Mucosa of descending colon (tissue), 3 donors: ENCODE measurements around the gene RGS7. TPM values are rescaled to one million over a fixed set of nuclear protein-coding genes. Genes with fewer than 3 reads are reported as not detected.

ENCODE experiments used
- ATAC-seq: fragments of 200-7000 bp; cut with Tn5 transposase; one replicate; pipeline ENCODE4 v1.9.1; 2020; ENCODE audit warnings: mild to moderate bottlenecking, moderate library complexity
- DNase-seq, 3 donors: peaks; one replicate each; pipeline ENCODE4 v3.0.0-alpha.2; 2020
- H3K36me3 ChIP-seq: fragments of 200-600 bp; one replicate; pipeline ENCODE4 v1.8.0; 2021; ENCODE audit warnings: low read depth, mild to moderate bottlenecking
- H3K4me1 ChIP-seq: fragments of 200-600 bp; one replicate; pipeline ENCODE4 v1.8.0; 2021; ENCODE audit warnings: low read depth, mild to moderate bottlenecking
- H3K4me3 ChIP-seq: fragments of 200-600 bp; one replicate; pipeline ENCODE4 v1.8.0; 2021; ENCODE audit warnings: mild to moderate bottlenecking
- H3K9me3 ChIP-seq: fragments of 200-600 bp; one replicate; pipeline ENCODE4 v1.8.0; 2021; ENCODE audit warnings: mild to moderate bottlenecking
- intact Hi-C, 2 donors: fragments of 100-400 bp; cut with DNase I in 1 of 2; cut with micrococcal nuclease in 1 of 2; formaldehyde crosslinking; loops; one replicate each; pipeline versions ENCODE4 v1.11.0 to v1.11.1; 2022; cut with DNase I, micrococcal nuclease
- total RNA-seq, 3 donors: library from RNA; stranded (reverse); fragmentation: NEBNext Ultra II Directional in 2 of 3; extraction: Animal tissue kit (Norgen Biotek cat#: 25700) in 2 of 3; gene quantifications; one replicate each; pipeline versions ENCODE4 v1.2.1 to v1.2.4, GENCODE V29; 2021 to 2023
- TF ChIP-seq, protein P1 (sequence below): fragments of 200-600 bp; IDR thresholded peaks from one replicate; pipeline ENCODE4 v1.8.0; 2022; ENCODE audit warnings: antibody characterized with exemption, mild to moderate bottlenecking
- donor health status: DM: no; HTN: no; CAD: no; lungs with moderate emphysema.
- donor health status: DM: no; HTN: no; CAD: no.
- donor health status: DM: no; HTN: yes; CAD: no.

The RGS7 gene
- total RNA-seq, 3 donors from 2014 or later: 0.51 TPM; not detected in 2

DNA sequence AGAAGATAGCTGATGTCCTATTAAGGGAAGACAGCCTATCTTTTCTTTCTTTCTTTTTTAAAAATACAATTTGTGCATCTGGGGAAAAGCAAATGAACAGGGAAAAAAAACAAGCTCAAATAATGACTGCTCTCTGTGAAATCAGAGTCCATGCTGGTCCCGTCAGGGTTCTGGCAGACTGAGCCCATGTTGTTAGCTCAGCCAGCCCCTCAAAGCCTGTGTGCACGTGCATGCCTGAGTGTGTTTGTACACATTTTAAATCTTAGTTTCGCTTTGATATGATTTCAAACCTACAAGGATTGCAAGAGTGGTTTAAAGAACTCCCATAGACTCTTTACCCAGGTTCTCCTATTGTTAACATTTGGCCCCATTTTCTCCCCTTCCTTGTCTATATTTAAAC lies 513.2 kb downstream of the RGS7 start:
- no peaks in the 10 kb centered on the region for H3K4me1 ChIP-seq
- ATAC-seq (no peak), DNase-seq (no peak)
- no peak overlapping the region for H3K4me3 ChIP-seq
- no peaks in the 10 kb centered on the region for H3K9me3 ChIP-seq
- TF ChIP-seq, protein P1, sequence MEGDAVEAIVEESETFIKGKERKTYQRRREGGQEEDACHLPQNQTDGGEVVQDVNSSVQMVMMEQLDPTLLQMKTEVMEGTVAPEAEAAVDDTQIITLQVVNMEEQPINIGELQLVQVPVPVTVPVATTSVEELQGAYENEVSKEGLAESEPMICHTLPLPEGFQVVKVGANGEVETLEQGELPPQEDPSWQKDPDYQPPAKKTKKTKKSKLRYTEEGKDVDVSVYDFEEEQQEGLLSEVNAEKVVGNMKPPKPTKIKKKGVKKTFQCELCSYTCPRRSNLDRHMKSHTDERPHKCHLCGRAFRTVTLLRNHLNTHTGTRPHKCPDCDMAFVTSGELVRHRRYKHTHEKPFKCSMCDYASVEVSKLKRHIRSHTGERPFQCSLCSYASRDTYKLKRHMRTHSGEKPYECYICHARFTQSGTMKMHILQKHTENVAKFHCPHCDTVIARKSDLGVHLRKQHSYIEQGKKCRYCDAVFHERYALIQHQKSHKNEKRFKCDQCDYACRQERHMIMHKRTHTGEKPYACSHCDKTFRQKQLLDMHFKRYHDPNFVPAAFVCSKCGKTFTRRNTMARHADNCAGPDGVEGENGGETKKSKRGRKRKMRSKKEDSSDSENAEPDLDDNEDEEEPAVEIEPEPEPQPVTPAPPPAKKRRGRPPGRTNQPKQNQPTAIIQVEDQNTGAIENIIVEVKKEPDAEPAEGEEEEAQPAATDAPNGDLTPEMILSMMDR: no peak
- intact Hi-C loops: no loop called here
- H3K36me3 ChIP-seq: no peaks in the 10 kb centered on the region

DNA sequence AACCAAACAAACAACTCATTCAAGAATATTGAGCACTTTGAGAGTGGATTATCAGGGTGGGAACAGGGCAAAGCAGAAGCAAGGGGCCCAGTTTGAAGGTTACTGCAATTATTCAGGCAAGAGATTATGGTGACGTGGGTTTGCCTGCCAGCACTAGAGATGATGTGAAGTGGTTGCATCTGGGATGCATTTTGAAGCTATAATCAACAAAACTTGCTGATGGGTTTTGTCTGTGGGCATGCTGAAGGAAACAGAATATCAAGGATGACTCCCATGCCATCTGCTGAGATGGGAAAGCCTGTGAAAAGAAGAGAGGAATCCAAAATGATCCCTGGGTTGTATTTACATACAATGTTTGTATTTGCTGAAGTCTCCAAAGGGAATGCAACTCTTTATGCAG lies 520.7 kb downstream of the RGS7 start:
- DNase-seq: no peak
- Histone ChIP-seq H3K9me3 (no peaks in the 10 kb centered on the region), H3K4me1 (no peaks in the 10 kb centered on the region), H3K36me3 (no peaks in the 10 kb centered on the region), H3K4me3 (no peak overlapping the region)
- TF ChIP-seq, protein P1: no peak
- intact Hi-C loops: no loop called here
- ATAC-seq: no peak

DNA sequence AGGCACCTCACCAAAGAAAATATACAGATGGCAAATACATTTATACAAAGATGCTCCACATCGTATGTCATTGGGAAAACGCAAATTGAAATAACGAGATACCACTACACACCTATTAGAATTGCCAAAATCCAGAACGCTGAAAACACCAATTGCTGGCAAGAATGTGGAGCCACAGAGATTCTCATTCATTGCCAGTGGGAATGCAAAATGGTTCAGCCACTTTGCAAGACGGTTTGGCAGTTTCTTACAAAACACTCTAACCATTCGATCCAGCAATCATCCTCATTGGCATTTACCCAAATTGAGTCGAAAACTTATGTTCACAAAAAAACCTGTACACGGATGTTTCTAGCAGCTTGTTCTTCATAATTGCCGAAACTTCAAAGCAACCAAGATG lies 521.7 kb downstream of the RGS7 start:
- TF ChIP-seq, protein P1: no peak
- Histone ChIP-seq H3K9me3 (no peaks in the 10 kb centered on the region), H3K36me3 (no peaks in the 10 kb centered on the region), H3K4me3 (no peak overlapping the region), H3K4me1 (no peaks in the 10 kb centered on the region)
- ATAC-seq (no peak), DNase-seq (no peak)
- intact Hi-C loops: no loop called here

DNA sequence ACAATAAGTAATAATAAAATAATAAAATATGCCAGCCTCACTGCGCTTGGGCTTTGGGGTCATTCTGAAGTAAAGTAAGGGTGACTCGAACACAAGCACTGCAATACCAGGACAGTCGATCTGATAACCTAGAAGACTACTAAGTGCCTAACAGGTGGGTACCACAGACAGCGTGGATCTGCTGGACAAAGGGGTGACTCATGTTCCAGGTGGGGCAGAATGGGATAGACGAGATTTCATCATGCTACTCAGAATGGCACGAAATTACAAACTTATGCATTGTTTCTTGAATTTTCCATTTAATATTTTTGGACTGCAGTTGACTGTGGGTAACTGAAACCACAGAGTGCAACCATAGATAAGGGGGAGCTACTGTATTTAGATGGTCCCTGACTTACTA lies 523.9 kb downstream of the RGS7 start:
- TF ChIP-seq, protein P1: no peak

DNA sequence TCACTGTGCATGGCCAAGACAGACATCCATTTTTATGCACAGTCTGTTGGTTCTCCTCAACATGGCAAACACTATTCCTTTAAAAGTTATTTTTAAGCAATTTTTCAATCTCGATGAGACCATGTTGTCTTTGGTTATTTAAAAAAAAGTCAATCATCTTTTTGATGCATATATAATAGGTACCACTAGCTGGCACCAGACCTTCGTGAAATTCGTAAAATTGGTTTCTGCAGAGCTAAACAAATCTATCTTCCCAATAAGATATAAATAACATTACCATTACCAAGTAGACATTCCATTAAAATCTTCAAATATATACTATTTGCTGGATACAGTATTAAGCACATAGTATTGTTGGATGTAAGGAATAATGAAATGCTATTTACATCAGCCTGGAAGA lies 525.1 kb downstream of the RGS7 start:
- intact Hi-C loops: no loop called here
- TF ChIP-seq, protein P1: no peak
- no peak for ATAC-seq
- no peak for DNase-seq
- Histone ChIP-seq H3K4me3 (no peak overlapping the region), H3K4me1 (no peaks in the 10 kb centered on the region), H3K9me3 (no peaks in the 10 kb centered on the region), H3K36me3 (no peaks in the 10 kb centered on the region)

More for the DNA sequence above, 523.9 kb downstream of the RGS7 start:
- ATAC-seq (no peak), DNase-seq (no peak)
- no peaks in the 10 kb centered on the region for H3K4me1 ChIP-seq
- H3K4me3 ChIP-seq: no peak overlapping the region
- intact Hi-C loops: no loop called here
- H3K36me3 ChIP-seq: no peaks in the 10 kb centered on the region
- no peaks in the 10 kb centered on the region for H3K9me3 ChIP-seq

DNA sequence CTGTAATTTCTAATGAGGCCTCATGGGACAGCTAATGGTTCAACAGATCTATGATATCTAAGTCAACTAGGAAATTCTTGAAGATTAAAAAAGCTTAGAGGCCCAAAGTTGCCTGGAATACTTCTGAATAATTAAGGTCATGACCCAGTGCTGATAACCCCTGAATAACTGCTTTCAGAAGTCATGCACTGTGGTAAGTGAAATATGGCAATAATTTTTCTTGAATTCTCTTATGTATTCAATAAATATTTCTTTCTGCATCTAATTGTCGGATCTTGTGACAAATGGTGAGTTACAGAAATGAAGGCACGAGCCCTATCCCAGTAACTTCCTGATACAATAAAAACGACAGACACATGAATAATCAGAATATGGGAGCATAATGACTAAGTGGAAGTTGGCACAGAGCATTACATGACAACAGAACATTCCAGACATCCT lies 525.8 kb downstream of the RGS7 start:
- TF ChIP-seq, protein P1: no peak
- Histone ChIP-seq H3K36me3 (no peaks in the 10 kb centered on the region), H3K9me3 (no peaks in the 10 kb centered on the region), H3K4me1 (no peaks in the 10 kb centered on the region), H3K4me3 (no peak overlapping the region)
- ATAC-seq (no peak), DNase-seq (no peak)
- intact Hi-C loops: no loop called here
